ENCODE results near the gene AK5.

Gene AK5

DNA sequence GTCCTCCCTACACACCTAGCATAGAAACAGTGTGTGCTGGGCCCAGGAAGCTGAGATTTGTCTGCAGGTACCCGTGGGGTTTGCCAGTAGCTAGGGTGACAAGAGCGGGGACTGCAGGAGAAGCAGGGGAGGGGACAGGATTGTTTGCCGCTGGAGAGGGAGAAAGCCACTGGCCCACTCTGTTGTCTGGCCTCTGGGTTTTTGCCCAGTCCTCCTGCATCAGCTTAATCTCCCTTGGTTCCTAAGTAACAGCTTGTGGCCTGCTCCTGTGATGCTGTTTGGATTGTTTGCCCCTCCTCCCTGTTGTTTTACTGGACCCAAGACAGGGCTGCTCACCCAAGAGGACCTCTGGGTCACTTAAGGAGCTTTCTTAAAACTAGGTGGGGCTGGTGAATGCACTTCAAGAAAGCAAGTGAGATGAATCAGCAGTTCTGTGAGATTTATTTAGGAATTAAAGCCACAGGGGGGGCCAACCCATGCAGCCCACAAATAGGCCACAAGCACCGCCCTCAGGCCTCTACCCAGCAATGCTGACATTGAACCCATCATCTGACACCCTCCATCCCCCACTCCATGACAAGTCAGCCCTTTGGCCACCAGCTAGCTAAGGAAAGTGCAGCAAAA is 257.8 kb downstream of the AK5 start:
- H3K27me3 Mint-ChIP-seq (ENCODE audit: low read depth, poor library complexity), result peaks cover 3% of the 10 kb centered on the region
- no peaks in the 10 kb centered on the region for H3K36me3 Mint-ChIP-seq (ENCODE audit: low read depth)
- TF ChIP-seq, protein P1, sequence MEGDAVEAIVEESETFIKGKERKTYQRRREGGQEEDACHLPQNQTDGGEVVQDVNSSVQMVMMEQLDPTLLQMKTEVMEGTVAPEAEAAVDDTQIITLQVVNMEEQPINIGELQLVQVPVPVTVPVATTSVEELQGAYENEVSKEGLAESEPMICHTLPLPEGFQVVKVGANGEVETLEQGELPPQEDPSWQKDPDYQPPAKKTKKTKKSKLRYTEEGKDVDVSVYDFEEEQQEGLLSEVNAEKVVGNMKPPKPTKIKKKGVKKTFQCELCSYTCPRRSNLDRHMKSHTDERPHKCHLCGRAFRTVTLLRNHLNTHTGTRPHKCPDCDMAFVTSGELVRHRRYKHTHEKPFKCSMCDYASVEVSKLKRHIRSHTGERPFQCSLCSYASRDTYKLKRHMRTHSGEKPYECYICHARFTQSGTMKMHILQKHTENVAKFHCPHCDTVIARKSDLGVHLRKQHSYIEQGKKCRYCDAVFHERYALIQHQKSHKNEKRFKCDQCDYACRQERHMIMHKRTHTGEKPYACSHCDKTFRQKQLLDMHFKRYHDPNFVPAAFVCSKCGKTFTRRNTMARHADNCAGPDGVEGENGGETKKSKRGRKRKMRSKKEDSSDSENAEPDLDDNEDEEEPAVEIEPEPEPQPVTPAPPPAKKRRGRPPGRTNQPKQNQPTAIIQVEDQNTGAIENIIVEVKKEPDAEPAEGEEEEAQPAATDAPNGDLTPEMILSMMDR (IDR thresholded peaks at IDR 0.05), result no peak
- H3K9me3 Mint-ChIP-seq, result no peaks in the 10 kb centered on the region
- H3K4me3 Mint-ChIP-seq, result no peak overlapping the region
- no peak for DNase-seq
- H3K4me1 Mint-ChIP-seq, result peaks cover 20% of the 10 kb centered on the region
- peak overlapping the region; percentile 64 for H3K27ac Mint-ChIP-seq

DNA sequence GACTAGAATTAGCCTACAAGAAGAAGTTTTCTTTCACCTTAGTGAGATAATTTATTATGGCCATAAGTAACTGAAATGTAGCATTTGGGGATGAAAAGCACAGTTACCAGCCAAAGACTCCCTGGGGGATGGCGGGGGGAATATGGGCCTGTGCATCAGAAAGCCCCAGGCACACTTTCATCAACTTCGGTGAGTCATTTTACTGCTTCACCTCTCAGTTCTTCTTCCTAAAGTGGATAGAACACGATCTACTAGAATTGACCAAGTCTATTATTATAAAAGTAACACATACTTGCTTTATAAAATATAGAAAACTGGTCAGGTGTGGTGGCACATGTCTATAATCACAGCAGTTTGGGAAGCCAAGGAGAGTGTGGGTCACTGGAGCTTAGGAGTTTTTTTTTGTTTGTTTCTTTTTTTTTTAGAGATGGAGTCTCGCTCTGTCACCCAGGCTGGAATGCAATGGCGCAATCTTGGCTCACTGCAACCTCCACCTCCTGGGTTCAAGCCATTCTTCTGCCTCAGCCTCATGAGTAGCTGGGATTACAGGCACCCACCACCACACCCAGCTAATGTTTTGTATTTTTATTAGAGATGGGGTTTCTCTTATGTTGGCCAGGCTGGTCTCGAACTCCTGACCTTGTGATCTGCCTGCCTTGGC is 258.8 kb downstream of the AK5 start:
- Mint-ChIP-seq H3K36me3 (ENCODE audit: low read depth) (no peaks in the 10 kb centered on the region), H3K27ac (peak overlapping the region; percentile 93), H3K4me3 (no peak overlapping the region), H3K27me3 (ENCODE audit: low read depth, poor library complexity) (peaks cover 3% of the 10 kb centered on the region), H3K4me1 (peaks cover 20% of the 10 kb centered on the region), H3K9me3 (no peaks in the 10 kb centered on the region)
- TF ChIP-seq, protein P1 (IDR thresholded peaks at IDR 0.05), result no peak
- DNase-seq, result no peak

DNA sequence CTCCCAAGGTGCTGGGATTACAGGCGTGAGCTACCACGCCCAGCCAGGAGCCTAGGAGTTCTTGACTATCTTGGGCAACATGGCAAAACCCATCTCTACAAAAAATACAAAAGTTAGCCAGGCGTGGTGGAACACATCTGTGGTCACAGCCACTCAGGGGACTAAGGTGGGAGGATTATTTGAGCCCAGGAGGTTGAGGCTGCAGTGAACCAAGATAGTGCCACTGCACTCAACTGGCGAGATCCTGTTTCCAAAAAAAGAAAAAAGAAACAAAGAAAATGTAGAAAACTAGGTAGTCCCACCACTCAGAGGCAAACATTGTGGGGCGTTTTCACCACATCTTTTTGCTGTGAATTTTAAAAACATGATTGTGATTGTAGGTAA is 259.3 kb downstream of the AK5 start:
- peaks cover 24% of the 10 kb centered on the region for H3K4me1 Mint-ChIP-seq
- no peaks in the 10 kb centered on the region for H3K36me3 Mint-ChIP-seq (ENCODE audit: low read depth)
- no peaks in the 10 kb centered on the region for H3K9me3 Mint-ChIP-seq
- TF ChIP-seq, protein P1 (IDR thresholded peaks at IDR 0.05), result no peak
- DNase-seq, result no peak
- H3K27ac Mint-ChIP-seq, result no peak overlapping the region
- H3K27me3 Mint-ChIP-seq (ENCODE audit: low read depth, poor library complexity), result peaks cover 3% of the 10 kb centered on the region
- H3K4me3 Mint-ChIP-seq, result no peak overlapping the region

DNA sequence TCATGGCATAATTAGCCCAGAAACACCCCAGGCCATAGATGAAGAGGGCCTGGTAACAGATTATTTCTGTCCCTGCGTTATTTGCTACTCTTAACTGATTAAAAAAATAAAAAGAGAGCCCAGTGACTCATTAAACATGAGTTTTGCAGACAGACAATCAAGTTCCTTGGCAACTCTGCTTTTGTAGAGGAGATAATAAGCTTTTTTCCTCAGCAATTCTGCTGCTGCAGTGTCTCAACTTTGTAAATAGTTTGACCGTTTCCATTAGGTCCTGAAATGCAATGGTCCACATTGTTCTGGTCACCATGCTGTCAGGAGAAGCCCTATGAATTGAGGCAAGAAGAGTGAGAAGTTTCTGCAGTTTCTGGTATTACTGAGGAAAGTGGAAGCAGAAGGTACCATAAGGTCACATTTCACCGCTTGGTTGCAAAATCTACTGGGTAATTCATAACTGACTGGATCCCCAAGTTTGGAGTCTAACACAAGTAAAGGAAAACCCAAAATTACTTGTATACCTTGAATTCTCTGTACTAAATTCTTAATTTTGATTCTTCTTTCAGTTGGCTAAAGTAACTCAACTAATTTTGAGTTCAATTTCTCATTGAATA is 261.1 kb downstream of the AK5 start:
- no peaks in the 10 kb centered on the region for H3K9me3 Mint-ChIP-seq
- H3K36me3 Mint-ChIP-seq (ENCODE audit: low read depth), result no peaks in the 10 kb centered on the region
- H3K27ac Mint-ChIP-seq, result no peak overlapping the region
- TF ChIP-seq, protein P1 (IDR thresholded peaks at IDR 0.05), result no peak
- DNase-seq, result no peak
- H3K27me3 Mint-ChIP-seq (ENCODE audit: low read depth, poor library complexity), result peaks cover 3% of the 10 kb centered on the region
- no peak overlapping the region for H3K4me3 Mint-ChIP-seq
- peaks cover 30% of the 10 kb centered on the region for H3K4me1 Mint-ChIP-seq

DNA sequence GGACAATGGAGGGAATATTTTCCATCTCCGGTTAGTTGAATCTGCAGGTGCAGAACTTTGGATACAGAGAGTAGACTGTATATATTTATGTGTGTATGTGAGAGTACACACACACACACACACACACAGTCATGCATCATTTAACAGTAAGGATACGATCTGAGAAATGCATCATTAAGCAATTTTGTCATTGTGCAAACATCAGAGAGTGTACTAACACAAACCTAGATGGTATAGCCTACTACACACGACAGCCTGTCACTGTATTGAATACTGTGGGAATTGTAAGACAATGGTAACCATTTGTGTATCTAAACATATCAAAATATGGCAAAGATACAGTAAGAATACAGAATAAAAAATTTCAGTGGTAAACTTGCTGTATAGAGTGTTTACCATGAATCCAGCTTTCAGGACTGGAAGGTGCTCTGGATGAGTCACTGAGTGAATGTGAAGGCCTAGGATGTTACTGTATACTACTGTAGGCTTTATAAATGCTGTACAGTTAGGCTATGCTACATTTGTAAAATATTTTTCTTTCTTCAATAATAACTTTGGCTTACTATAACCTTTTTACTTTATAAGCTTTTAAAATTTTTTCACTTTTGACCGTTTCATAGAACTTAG is 262.1 kb downstream of the AK5 start:
- TF ChIP-seq, protein P1 (IDR thresholded peaks at IDR 0.05), result no peak
- H3K4me3 Mint-ChIP-seq, result no peak overlapping the region
- no peak for DNase-seq
- H3K9me3 Mint-ChIP-seq, result no peaks in the 10 kb centered on the region
- no peaks in the 10 kb centered on the region for H3K36me3 Mint-ChIP-seq (ENCODE audit: low read depth)
- no peak overlapping the region for H3K27ac Mint-ChIP-seq
- H3K4me1 Mint-ChIP-seq, result peaks cover 27% of the 10 kb centered on the region
- peaks cover 3% of the 10 kb centered on the region for H3K27me3 Mint-ChIP-seq (ENCODE audit: low read depth, poor library complexity)
